ENCODE measurements around the gene AAR2. TPM values are rescaled to one million over a fixed set of nuclear protein-coding genes. Genes with fewer than 3 reads are reported as not detected.

The AAR2 gene
- total RNA-seq, 1 experiment from 2014 or later, result 45.1 TPM

DNA sequence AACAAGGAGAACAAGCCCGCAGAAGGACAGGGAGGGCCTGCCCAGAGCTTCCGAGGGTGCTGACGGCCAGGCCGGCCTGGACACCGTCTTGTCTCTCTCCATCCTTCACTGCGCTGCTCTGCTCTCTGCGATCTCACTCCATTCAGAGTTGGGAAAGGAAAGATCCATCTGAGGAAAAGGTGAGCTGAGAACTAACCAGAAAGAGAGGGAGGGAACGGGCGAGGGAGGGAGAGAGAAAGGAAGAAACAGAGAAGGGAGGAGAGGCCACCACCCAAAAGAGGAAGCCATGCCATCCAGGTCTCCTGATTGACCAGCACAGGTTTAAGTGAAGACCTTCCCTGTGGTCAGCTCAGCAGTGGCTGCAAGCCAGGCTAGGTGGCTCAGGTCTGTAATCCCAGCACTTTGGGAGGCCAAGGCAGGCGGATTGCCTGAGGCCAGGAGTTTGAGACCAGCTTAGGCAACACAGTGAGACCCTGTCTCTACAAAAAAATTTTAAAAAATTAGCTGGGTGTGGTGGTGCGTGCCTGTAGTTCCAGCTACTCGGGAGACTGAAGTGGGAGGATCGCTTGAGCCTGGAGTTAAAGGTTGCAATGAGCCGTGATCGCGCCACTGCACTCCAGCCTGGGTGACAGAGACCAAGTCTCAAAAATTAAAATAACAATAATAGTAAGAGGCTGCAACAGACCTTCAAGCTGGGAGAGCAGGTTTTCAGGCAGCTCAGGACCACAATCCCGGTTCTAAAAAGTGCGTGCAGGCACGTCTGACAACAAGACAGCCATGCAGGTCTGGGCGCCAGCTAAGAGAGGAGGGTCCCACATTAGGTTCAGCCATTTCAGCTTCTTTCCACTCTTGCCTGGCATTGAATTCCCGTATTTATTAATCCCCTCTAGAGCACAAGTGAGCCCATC lies 35.6 kb downstream of the AAR2 start:
- in situ Hi-C loops (cut with HindIII; ENCODE audit: low pct_unique_long_range_greater_than_20kb, low sequenced_read_pairs), result no loop called here
- no peak for DNase-seq (ENCODE audit: low read depth)

DNA sequence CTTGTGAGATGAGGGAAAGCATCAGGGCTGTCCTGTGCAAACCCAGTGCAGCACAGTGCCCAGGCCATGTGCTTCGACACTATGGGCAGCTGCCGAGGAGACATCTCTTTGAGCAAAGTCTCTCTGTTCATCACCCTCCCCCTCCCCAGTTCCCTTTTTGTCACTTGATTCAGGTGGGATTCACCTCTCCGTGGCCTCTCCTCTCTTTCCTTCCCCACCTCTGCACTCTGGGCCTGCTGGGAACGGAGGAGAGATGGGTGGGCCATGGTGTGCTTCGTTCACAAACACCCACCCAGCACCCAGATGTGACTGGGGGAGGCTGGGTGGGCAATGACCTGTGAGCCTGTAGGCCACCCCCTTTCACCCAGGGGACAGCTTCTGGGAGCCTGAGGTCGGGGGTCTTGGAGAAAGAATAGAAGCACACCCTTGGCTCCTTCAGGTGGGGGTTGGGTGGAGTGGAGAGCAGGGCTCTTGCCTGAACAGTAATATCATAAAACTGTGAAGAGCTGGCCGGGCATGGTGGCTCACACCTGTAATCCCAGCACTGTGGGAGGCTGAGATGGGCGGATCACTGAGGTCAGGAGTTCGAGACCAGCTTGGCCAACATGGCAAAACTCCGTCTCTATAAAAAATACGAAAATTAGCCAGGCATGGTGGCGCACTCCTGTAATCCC lies 36.4 kb downstream of the AAR2 start:
- in situ Hi-C loops (cut with HindIII; ENCODE audit: low pct_unique_long_range_greater_than_20kb, low sequenced_read_pairs), result no loop called here
- no peak for DNase-seq (ENCODE audit: low read depth)

DNA sequence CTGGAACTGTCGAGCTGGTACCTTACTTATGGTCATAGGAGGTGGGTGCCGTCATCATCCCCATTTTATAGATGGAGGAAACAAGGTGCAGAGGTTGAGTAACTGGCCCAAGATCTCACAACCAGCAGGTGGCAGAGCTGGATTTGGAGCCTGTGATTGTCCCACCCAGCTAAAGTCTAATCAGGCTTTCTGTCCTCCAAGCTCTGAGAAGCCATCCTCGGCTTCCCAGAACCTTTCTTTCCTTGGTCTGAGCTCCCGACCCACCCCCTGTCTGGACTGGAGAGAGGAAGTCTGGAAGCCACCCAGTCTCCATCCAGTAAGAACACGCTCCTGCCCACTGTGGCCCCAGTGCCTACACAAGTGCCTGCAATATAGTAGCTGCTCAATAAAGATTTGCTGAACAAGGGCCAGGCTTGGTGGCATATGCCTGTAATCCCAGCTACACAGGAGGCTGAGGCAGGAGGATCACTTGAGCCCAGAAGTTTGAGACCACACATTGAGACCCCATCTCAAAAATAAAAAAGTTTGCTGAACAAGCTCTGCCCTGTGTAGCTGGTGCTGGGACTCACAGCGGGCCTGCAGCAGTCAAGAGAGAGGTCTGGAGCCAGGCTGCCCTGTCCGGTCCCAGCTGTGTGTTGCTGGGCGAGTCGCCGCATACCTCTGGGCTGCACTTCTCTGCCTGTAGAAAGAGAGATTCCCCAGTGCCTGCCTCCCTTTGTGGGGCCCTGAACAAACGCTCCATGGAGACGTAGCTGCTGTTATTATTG lies 37.3 kb downstream of the AAR2 start:
- in situ Hi-C loops (cut with HindIII; ENCODE audit: low pct_unique_long_range_greater_than_20kb, low sequenced_read_pairs), result no loop called here
- DNase-seq (ENCODE audit: low read depth), result no peak

GRCh38 chr20:36274181-36274841 lies 38.0 kb downstream of the AAR2 start:
- in situ Hi-C loops (cut with HindIII; ENCODE audit: low pct_unique_long_range_greater_than_20kb, low sequenced_read_pairs), result no loop called here
- DNase-seq (ENCODE audit: low read depth), result no peak

DNA sequence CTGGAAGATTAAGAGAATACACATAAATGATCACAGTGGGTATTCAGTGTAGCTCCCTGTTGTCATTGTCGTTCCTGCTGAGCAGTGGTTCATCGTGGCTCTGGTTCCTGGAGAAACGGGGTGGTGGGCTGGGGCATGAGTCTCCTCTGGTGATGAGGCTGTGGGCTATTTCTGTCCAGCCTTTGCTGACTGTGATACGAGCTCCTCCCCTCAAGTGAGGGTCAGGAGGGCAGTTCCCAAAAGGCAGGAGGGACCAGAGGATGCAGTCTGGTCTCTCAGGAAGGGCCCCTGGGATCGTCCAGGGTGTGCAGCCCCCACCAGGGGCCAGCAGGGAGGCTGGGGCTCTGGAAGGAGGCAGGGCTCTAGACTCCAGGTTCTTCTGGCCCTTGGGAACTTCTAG lies 38.7 kb downstream of the AAR2 start:
- in situ Hi-C loops (cut with HindIII; ENCODE audit: low pct_unique_long_range_greater_than_20kb, low sequenced_read_pairs), result no loop called here
- no peak for DNase-seq (ENCODE audit: low read depth)

DNA sequence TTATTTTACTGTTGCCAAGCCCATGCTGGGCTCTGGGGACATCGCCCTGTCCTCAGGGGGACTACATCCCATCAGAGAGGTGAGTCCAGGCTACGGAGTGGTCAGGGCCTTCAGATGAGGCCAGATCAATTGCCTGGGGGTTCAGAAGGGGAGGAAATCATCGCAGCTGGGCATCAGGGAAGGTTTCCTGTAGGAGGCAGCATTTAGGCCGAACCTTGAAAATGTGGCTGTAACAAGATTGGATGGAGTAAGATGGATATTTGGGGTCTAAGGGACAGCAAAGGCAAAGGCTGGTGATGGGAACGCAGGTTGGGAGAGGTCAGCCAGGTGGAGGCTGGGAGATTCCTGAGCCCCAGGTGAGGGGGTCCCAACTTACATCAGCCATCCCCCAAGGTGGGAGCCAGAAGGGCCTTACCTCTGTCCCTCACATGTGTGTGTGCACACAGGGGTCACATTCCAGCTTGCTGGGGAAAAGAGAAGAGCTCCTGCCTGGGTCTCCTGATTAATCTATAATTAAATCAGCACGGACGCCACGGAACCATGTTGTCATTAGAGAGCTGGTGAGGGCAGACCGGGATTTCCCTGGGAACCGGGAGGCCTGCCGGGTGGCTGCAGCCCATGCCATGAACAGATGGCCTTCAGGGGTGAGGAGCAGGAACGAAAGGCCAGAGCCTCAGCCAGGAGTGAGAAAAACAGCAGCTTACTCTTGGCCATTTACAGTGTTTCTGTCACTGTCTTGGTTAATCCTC lies 39.3 kb downstream of the AAR2 start:
- no peak for DNase-seq (ENCODE audit: low read depth)
- in situ Hi-C loops (cut with HindIII; ENCODE audit: low pct_unique_long_range_greater_than_20kb, low sequenced_read_pairs), result no loop called here

- no peak for DNase-seq (ENCODE audit: low read depth)
- in situ Hi-C loops (cut with HindIII; ENCODE audit: low pct_unique_long_range_greater_than_20kb, low sequenced_read_pairs), result no loop called here
Measured at GRCh38 chr20:36277546-36277945, 41.3 kb downstream of the AAR2 start.

GRCh38 chr20:36279362-36279761 lies 43.1 kb downstream of the AAR2 start:
- DNase-seq (ENCODE audit: low read depth), result no peak
- in situ Hi-C loops (cut with HindIII; ENCODE audit: low pct_unique_long_range_greater_than_20kb, low sequenced_read_pairs), result no loop called here

GRCh38 chr20:36279776-36280175 lies 43.5 kb downstream of the AAR2 start:
- no peak for DNase-seq (ENCODE audit: low read depth)
- in situ Hi-C loops (cut with HindIII; ENCODE audit: low pct_unique_long_range_greater_than_20kb, low sequenced_read_pairs), result no loop called here

DNA sequence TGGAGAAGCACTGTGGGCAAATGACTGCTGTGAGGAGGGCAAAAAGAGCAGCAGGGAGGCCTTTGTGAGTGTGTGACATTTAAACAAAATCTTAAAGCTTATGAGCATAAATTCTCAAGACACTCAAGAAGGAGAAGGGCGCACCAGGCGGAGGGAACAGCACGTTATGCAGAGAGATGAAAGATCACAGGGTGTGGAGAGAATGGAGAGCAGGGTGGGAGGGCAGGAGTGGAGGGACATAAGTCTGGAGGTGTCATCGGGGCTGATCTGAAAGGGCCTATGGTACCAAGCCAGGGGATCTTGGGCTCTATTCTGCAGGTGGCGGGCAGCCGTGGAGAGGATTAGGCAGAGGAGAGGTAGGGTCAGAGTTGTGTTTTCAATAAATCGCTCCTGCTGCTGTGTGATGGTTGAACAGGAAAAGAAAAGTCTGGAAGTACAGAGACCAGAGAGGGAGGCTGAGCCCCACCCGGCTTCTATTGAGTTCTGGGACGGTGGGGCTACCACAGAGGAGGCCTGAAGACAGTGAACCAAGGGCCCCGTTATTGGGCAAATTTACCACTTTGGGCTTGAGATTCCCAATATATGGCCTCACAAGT lies 45.6 kb downstream of the AAR2 start:
- in situ Hi-C loops (cut with HindIII; ENCODE audit: low pct_unique_long_range_greater_than_20kb, low sequenced_read_pairs), result no loop called here
- DNase-seq (ENCODE audit: low read depth), result no peak

- in situ Hi-C loops (cut with HindIII; ENCODE audit: low pct_unique_long_range_greater_than_20kb, low sequenced_read_pairs), result no loop called here
- DNase-seq (ENCODE audit: low read depth), result no peak
Measured at GRCh38 chr20:36284751-36285150, 48.5 kb downstream of the AAR2 start.

DNA sequence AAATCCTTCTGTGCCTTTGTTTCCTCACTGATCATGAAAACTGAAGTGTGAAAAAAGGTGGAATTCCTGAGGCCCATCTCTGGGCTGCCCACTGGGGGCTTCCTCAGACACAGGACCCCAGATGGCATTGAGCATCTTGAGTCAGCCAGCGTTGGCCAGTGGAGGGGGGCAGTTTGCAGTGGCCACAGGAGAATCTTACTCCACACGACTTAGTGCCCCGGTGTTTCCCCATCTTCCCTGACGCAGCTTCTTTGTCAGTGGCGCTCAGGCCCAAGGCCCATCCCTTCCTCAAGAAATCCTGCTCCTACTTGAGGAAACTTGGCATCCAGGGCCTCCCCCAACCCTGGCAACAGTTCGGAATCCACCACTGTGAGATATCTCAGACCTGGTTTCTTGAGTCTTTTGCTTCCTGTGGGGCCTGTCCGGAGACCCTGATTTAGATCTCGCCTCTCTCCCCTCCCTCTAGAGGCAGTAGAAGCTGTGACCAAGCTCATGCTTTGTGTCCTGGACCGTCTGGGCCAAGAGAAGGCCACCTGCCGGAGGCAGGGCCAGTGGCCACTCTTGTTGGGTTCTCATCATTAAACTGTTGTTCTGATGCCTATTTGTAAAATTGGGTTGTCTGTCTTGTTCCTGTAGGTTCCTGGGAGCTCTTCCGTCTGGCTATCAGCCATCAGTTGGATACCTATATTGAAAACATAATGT lies 49.6 kb downstream of the AAR2 start:
- in situ Hi-C loops (cut with HindIII; ENCODE audit: low pct_unique_long_range_greater_than_20kb, low sequenced_read_pairs), result no loop called here
- DNase-seq (ENCODE audit: low read depth), result no peak

DNA sequence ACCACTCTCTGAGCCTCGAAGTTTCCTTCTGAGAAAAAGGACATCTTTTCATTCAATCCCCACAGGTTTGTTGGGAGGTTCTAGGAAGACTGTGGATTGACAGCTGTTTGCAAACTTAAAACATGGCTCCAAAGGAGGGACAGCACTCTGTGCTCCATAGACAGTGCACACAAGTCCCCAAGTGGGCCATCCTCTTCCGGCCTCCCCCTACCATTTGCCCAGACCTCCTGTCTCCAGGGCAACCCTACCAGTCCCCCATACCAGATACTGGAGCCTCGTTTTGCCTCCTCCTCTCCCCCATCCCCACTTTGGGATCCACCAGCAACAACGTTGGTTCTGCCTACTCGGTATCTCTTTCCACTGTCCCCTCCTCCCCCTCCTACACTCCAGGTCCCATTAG lies 61.4 kb downstream of the AAR2 start:
- DNase-seq (ENCODE audit: low read depth), result no peak
- in situ Hi-C loops (cut with HindIII; ENCODE audit: low pct_unique_long_range_greater_than_20kb, low sequenced_read_pairs), result no loop called here

DNA sequence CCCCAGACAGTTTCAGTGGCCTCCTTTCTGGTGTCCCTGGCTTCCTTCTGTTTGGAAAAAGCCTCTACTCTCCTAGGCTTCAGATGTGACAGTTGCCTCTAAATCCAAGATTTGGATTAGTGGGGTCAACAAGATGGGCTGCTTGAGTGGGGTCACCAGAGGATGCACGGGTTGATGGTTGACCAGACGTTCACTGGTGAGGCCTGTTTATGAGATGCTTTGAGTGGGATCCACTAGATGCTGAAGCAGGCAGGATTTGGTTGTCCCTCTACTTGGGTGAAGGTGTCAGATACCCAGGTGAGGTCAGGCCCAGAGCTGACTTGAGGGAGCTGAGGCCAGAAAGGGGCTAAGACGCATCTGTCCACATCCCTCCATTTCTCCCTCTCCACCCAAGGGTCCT lies 61.8 kb downstream of the AAR2 start:
- no peak for DNase-seq (ENCODE audit: low read depth)
- in situ Hi-C loops (cut with HindIII; ENCODE audit: low pct_unique_long_range_greater_than_20kb, low sequenced_read_pairs), result no loop called here

GRCh38 chr20:36298795-36299339 lies 62.6 kb downstream of the AAR2 start:
- no peak for DNase-seq (ENCODE audit: low read depth)
- in situ Hi-C loops (cut with HindIII; ENCODE audit: low pct_unique_long_range_greater_than_20kb, low sequenced_read_pairs), result no loop called here

GRCh38 chr20:36299459-36299858 lies 63.2 kb downstream of the AAR2 start:
- no peak for DNase-seq (ENCODE audit: low read depth)
- in situ Hi-C loops (cut with HindIII; ENCODE audit: low pct_unique_long_range_greater_than_20kb, low sequenced_read_pairs), result no loop called here
